GM19043 (cell line): Measurements from ENCODE around the gene HPN.
A peak's percentile ranks its signal among the peaks of the same experiment; 100 is the strongest.
"Not testable (repeated sequence)": the region's sequence is repeated elsewhere in the genome, so short reads cannot be mapped to it uniquely, and the experiment has no call there.

Experiments used
- ATAC-seq: cut with Tn5 transposase; IDR thresholded peaks from one replicate; pipeline ENCODE4 v1.9.1; 2021; ENCODE audit warnings: low read depth; ENCODE audit not compliant: unreplicated experiment

Gene HPN

GRCh38 chr19:35040826-35041547 is 534 bp upstream of the HPN start:
- ATAC-seq, result no peak

- no peak for ATAC-seq
Observed at GRCh38 chr19:35042056-35042730, 672 bp downstream of the HPN start.

GRCh38 chr19:35042954-35043604 is 1.6 kb downstream of the HPN start:
- ATAC-seq, result no peak

GRCh38 chr19:35043906-35044305 is 2.4 kb downstream of the HPN start:
- no peak for ATAC-seq

GRCh38 chr19:35044317-35045117 is 3.0 kb downstream of the HPN start:
- no peak for ATAC-seq

GRCh38 chr19:35045667-35046300 is 4.3 kb downstream of the HPN start:
- peak; percentile 75 for ATAC-seq

- ATAC-seq, result no peak
Observed at GRCh38 chr19:35046461-35046860, 4.9 kb downstream of the HPN start.

- no peak for ATAC-seq
Observed at GRCh38 chr19:35048911-35049411, 7.4 kb downstream of the HPN start.

- ATAC-seq, result no peak
Observed at GRCh38 chr19:35049456-35049855, 7.9 kb downstream of the HPN start.

- not testable (repeated sequence) for ATAC-seq
Observed at GRCh38 chr19:35050662-35051061, 9.1 kb downstream of the HPN start.

- not testable (repeated sequence) for ATAC-seq
Observed at GRCh38 chr19:35051268-35051667, 9.7 kb downstream of the HPN start.

GRCh38 chr19:35051796-35052195 is 10.3 kb downstream of the HPN start:
- ATAC-seq, result no peak

GRCh38 chr19:35052599-35053190 is 11.2 kb downstream of the HPN start:
- no peak for ATAC-seq

- no peak for ATAC-seq
Observed at GRCh38 chr19:35053667-35054293, 12.3 kb downstream of the HPN start.

- ATAC-seq, result no peak
Observed at GRCh38 chr19:35054626-35055025, 13.1 kb downstream of the HPN start.

GRCh38 chr19:35055715-35056179 is 14.2 kb downstream of the HPN start:
- ATAC-seq, result no peak

GRCh38 chr19:35056513-35057063 is 15.1 kb downstream of the HPN start:
- ATAC-seq, result no peak

GRCh38 chr19:35058370-35058769 is 16.8 kb downstream of the HPN start:
- no peak for ATAC-seq
